Neural progenitor cell (in vitro differentiated cells): ENCODE data around the gene HMGXB4.

Experiments used
- EZH2 ChIP-seq: fragments of 200-600 bp; sonication (generic); IDR thresholded peaks from 2 replicates; pipeline ENCODE4 v1.6.1; 2017; ENCODE audit warnings: antibody characterized with exemption, mild to moderate bottlenecking, moderate library complexity
- EZH2phosphoT487 ChIP-seq: fragments of 200-600 bp; sonication (generic); IDR thresholded peaks from 2 replicates; pipeline ENCODE4 v1.6.1; 2017; ENCODE audit warnings: antibody characterized with exemption

- TF ChIP-seq EZH2phosphoT487 (no peak), EZH2 (no peak)
Measured at GRCh38 chr22:35311551-35311999, 54.3 kb downstream of the HMGXB4 start.
